Measurements from ENCODE around the gene MEPCE. TPM values are rescaled to one million over a fixed set of nuclear protein-coding genes. Genes with fewer than 3 reads are reported as not detected.
"Not testable (repeated sequence)": the region's sequence is repeated elsewhere in the genome, so short reads cannot be mapped to it uniquely, and the experiment has no call there.

The MEPCE gene
- total RNA-seq, 2 experiments from 2014 or later, result 44.2 to 65.6 TPM

DNA sequence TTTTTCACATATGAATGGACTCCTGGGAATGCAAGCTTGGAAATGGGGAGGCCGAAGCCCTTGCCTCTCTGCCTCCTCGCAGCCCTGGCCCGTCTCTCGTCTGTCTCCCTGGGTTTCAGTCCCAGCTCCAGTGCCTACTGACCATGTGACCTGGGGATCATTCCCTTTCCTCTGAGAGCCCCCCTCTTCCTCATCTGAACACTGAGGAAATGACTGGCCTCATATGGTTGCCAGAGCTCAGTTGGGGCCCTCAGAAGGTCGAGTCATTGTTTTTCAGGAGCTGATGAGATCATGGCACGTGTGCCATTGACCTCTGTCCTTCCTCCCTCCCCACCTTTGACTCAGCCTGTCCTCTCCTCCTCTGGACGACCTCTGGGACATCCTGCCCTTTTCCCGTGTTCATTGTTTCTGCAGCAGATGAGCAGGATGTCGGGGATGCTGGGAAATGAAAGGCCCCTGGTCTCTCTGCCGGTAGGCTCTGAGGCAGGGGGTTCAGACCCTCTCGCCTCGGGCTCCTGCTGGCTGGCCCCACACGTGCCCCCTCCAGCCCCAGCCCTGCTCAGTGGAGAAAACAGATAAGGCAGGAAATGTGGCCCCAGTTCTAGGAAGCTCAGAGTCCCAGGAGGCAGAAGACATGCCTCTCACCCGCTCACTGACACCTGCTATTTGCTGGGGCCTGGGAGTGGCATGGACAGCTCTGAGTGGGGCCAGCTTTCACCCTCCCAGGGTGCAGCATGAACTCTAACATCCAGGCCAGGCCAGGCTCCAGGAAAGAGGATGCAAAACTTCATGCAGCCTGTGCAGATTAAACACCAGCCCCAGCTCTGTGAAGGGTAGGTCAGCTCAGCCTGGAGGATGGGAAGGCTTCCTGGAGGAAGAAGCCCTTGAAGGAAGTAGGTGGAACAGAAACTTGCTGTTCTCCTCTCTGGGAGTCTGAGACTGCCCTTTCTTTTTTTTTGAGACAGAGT, 15.0 kb downstream of the MEPCE start:
- CTCF ChIA-PET (ENCODE audit: unreplicated experiment), result interaction anchor here (1.0 kb wide), 2 partner anchors 37 to 70 kb away, joined by 3 to 4 read pairs; no protein-coding TSS in a partner anchor
- Histone ChIP-seq H3K9me3 (ENCODE audit: low read length) (no peaks in the 10 kb centered on the region), H3K4me3 (ENCODE audit: low read depth, low read length, poor library complexity, severe bottlenecking) (no peak overlapping the region), H3K4me1 (ENCODE audit: insufficient read depth, low read length, poor library complexity, severe bottlenecking) (peaks cover 17% of the 10 kb centered on the region), H3K9me2 (ENCODE audit: insufficient read depth, low read length) (no peaks in the 10 kb centered on the region), H2AFZ (ENCODE audit: low read length) (peak overlapping the region; percentile 46; the same call in 1 of the 2 replicates), H3K36me3 (ENCODE audit: insufficient read depth, low read length) (0 out of 2 replicates have a peak, but pooled peaks cover 1% of the 10 kb centered on the region), H3K27ac (ENCODE audit: low read depth, low read length, poor library complexity, severe bottlenecking) (peak overlapping the region; percentile 24), H3K4me2 (ENCODE audit: low read length) (peak overlapping the region; percentile 49), H4K20me1 (ENCODE audit: insufficient read depth, low read length) (no peaks in the 10 kb centered on the region), H3K79me2 (ENCODE audit: insufficient read depth, low read depth, low read length) (no peaks in the 10 kb centered on the region)
- TF ChIP-seq, protein P1, sequence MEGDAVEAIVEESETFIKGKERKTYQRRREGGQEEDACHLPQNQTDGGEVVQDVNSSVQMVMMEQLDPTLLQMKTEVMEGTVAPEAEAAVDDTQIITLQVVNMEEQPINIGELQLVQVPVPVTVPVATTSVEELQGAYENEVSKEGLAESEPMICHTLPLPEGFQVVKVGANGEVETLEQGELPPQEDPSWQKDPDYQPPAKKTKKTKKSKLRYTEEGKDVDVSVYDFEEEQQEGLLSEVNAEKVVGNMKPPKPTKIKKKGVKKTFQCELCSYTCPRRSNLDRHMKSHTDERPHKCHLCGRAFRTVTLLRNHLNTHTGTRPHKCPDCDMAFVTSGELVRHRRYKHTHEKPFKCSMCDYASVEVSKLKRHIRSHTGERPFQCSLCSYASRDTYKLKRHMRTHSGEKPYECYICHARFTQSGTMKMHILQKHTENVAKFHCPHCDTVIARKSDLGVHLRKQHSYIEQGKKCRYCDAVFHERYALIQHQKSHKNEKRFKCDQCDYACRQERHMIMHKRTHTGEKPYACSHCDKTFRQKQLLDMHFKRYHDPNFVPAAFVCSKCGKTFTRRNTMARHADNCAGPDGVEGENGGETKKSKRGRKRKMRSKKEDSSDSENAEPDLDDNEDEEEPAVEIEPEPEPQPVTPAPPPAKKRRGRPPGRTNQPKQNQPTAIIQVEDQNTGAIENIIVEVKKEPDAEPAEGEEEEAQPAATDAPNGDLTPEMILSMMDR (conservative IDR thresholded peaks at IDR 0.05; ENCODE audit: low read length), result no peak
- no peak for TF ChIP-seq EZH2phosphoT487 (IDR thresholded peaks at IDR 0.05; ENCODE audit: borderline replicate concordance, low read depth, low read length)
- BruUV-seq (replicated peaks), result no TSS peak
- POLR2A ChIA-PET, result interaction anchor here (0.6 to 2.3 kb wide), 8 partner anchors 8 to 343 kb away, joined by 3 to 8 read pairs (median 4); partner anchors contain the start of genes AP4M1, PPP1R35 and ZCWPW1
- intact Hi-C loops (cut with micrococcal nuclease; ENCODE audit: unreplicated experiment), result no loop called here
- peak; percentile 58 for DNase-seq (ENCODE audit: low spot score)

DNA sequence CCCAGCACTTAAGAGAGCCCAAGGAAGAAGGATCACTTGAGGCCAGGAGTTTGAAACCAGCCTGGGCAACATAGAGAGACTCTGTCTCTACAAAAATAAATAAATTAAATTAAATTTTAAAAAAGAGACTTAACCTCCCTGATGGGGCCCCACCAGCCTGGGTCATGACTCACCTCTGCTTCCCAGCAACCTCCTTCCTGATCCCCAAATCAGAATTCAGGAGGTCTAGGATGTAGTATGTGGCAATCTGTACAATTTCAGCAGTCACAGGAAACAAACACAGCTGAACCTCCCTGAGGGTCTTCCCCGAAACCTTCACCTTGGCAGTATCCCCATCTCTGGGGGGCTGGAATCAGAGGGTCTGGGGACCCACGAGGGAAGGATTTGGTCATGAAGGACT, 16.4 kb downstream of the MEPCE start:
- H3K4me3 ChIP-seq (ENCODE audit: low read depth, low read length, poor library complexity, severe bottlenecking), result no peak overlapping the region
- CTCF ChIA-PET (ENCODE audit: unreplicated experiment), result no interaction called here
- TF ChIP-seq EZH2phosphoT487 (IDR thresholded peaks at IDR 0.05; ENCODE audit: borderline replicate concordance, low read depth, low read length), result no peak

DNA sequence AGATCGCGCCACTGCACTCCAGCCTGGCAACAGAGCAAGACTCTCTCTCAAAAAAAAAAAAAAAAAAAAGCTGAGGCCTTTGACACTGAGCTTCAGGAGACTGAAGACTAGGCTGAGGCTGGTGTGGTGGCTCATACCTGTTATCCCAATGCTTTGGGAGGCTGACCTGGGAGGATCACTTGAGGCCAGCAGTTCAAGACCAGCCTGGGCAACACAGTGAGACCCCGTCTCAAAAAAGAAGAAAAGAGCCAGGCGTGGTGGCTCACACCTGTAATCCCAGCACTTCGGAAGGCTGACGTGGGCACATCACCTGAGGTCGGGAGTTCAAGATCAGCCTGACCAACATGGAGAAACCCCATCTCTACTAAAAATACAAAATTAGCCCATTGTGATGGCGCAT, 17.7 kb downstream of the MEPCE start:
- BruUV-seq (replicated peaks); H3K27ac ChIP-seq (ENCODE audit: low read depth, low read length, poor library complexity, severe bottlenecking); H3K4me3 ChIP-seq (ENCODE audit: low read depth, low read length, poor library complexity, severe bottlenecking); DNase-seq (ENCODE audit: low spot score); H4K20me1 ChIP-seq (ENCODE audit: insufficient read depth, low read length); H3K36me3 ChIP-seq (ENCODE audit: insufficient read depth, low read length); H2AFZ ChIP-seq (ENCODE audit: low read length); H3K9me2 ChIP-seq (ENCODE audit: insufficient read depth, low read length); H3K79me2 ChIP-seq (ENCODE audit: insufficient read depth, low read depth, low read length); intact Hi-C loops (cut with micrococcal nuclease; ENCODE audit: unreplicated experiment); H3K4me2 ChIP-seq (ENCODE audit: low read length); H3K9me3 ChIP-seq (ENCODE audit: low read length): not testable (repeated sequence)
- ChIA-PET POLR2A (interaction anchor here (0.7 to 1.5 kb wide), 2 partner anchors 11 to 37 kb away, joined by 5 to 7 read pairs; no protein-coding TSS in a partner anchor), CTCF (ENCODE audit: unreplicated experiment) (interaction anchor here (1.3 kb wide), 1 partner anchor 13 kb away, joined by 5 read pairs; no protein-coding TSS in a partner anchor)
- peaks cover 29% of the 10 kb centered on the region for H3K4me1 ChIP-seq (ENCODE audit: insufficient read depth, low read length, poor library complexity, severe bottlenecking)

More for the DNA sequence above, 16.4 kb downstream of the MEPCE start:
- Histone ChIP-seq H3K36me3 (ENCODE audit: insufficient read depth, low read length) (no peaks in the 10 kb centered on the region), H3K79me2 (ENCODE audit: insufficient read depth, low read depth, low read length) (no peaks in the 10 kb centered on the region), H2AFZ (ENCODE audit: low read length) (no peak overlapping the region), H3K4me2 (ENCODE audit: low read length) (no peak overlapping the region), H3K9me2 (ENCODE audit: insufficient read depth, low read length) (no peaks in the 10 kb centered on the region), H4K20me1 (ENCODE audit: insufficient read depth, low read length) (no peaks in the 10 kb centered on the region), H3K4me1 (ENCODE audit: insufficient read depth, low read length, poor library complexity, severe bottlenecking) (peaks cover 29% of the 10 kb centered on the region), H3K9me3 (ENCODE audit: low read length) (no peaks in the 10 kb centered on the region), H3K27ac (ENCODE audit: low read depth, low read length, poor library complexity, severe bottlenecking) (no peak overlapping the region)
- DNase-seq (ENCODE audit: low spot score), result no peak
- POLR2A ChIA-PET, result interaction anchor here (0.7 to 1.7 kb wide), 3 partner anchors 10 to 285 kb away, joined by 3 to 6 read pairs (median 3); partner anchors contain the start of gene PPP1R35
- intact Hi-C loops (cut with micrococcal nuclease; ENCODE audit: unreplicated experiment), result no loop called here
- BruUV-seq (replicated peaks), result no TSS peak

Data from OCI-LY7 (cell line).